NCI-H446 treated with DMSO at 0.1 percent for 48 hours (cell line): Measurements from ENCODE around the gene PRPH.
"Not testable (repeated sequence)": the region's sequence is repeated elsewhere in the genome, so short reads cannot be mapped to it uniquely, and the experiment has no call there.

Source experiments
- DNase-seq: peaks from one replicate; lab custom pipeline; 2025; lab: John Stamatoyannopoulos, UW

PRPH gene

GRCh38 chr12:49276304-49277290 lies 18.4 kb upstream of the PRPH start:
- DNase-seq, result no peak

DNA sequence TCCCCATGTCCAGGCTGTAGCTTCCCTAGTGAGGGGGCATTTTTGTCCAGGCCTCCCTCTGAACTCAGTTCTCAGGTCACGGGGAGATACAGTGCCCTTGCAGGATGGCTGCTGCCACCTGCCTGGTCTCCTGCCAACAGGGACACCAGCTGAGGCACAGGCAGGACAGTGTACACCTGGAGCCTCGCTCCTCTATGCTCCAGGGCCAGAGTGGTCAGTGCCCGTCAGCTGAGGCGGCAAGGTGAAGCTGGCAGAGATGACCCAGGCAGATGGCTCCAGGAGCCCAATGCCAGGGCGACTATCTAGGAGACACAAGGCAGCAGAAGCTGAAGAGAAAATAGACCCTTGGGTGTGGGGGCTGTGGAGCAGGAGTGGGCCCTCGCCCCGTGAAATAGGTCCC lies 17.5 kb upstream of the PRPH start:
- no peak for DNase-seq

GRCh38 chr12:49279706-49280159 lies 15.2 kb upstream of the PRPH start:
- no peak for DNase-seq

GRCh38 chr12:49280545-49280944 lies 14.4 kb upstream of the PRPH start:
- not testable (repeated sequence) for DNase-seq

GRCh38 chr12:49282302-49282701 lies 12.6 kb upstream of the PRPH start:
- DNase-seq, result no peak

GRCh38 chr12:49282740-49283375 lies 12.1 kb upstream of the PRPH start:
- not testable (repeated sequence) for DNase-seq

GRCh38 chr12:49283541-49284429 lies 11.2 kb upstream of the PRPH start:
- no peak for DNase-seq

- DNase-seq, result no peak
These were observed 10.3 kb upstream of the PRPH start for GRCh38 chr12:49284672-49285071.

DNA sequence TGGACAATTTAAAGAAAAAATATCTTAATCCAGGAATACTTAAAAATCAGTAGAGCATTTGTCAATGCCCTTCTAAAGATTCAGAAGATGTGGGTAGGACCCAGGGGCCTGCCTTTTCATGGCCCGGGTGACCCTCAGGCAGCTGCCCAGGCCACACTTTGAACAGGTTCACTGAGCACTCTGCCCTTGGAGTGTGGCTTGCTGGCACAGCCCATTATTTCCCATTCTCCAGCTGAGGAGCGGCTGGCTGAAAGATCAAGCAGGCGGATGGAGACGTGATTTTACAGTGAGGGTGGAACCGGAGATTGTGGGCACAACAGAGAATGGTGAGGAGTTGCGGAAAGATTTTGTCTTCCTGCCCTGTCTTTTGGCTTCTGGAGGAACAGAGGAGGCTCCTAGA lies 7.1 kb upstream of the PRPH start:
- no peak for DNase-seq

GRCh38 chr12:49288412-49288853 lies 6.5 kb upstream of the PRPH start:
- peak; percentile 9 for DNase-seq

DNA sequence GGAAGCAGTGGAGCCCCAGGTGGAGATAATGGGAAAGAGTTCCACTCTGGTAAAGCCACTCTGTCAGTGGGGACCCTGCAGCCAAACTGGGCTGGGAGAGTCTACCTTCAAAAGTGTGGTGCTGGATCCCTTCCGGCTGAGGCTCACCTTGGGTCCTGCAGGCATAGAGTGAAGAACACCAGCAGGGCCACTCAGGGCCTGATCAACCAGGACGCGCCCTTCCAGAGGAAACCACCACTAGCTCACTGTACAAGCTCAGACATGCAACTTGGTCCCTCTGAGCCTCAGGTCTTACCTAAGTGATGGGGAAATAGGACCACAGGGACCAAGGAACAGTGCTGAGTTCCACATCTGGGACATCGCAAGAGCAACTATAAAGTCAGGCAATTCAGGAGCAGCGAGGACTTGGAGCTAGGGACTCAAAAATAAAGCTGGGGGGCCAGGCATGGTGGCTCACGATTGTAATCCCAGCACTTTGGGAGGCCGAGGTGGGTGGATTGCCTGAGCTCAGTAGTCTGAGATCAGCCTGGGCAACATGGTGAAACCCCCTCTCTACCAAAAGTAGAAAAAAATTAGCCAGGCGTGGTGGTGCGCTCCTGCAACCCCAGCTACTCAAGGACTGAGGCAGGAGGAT lies 5.9 kb upstream of the PRPH start:
- no peak for DNase-seq

GRCh38 chr12:49292729-49293055 lies 2.3 kb upstream of the PRPH start:
- peak; percentile 86 for DNase-seq

GRCh38 chr12:49293056-49293956 lies 1.6 kb upstream of the PRPH start:
- DNase-seq, result peak; percentile 92

DNA sequence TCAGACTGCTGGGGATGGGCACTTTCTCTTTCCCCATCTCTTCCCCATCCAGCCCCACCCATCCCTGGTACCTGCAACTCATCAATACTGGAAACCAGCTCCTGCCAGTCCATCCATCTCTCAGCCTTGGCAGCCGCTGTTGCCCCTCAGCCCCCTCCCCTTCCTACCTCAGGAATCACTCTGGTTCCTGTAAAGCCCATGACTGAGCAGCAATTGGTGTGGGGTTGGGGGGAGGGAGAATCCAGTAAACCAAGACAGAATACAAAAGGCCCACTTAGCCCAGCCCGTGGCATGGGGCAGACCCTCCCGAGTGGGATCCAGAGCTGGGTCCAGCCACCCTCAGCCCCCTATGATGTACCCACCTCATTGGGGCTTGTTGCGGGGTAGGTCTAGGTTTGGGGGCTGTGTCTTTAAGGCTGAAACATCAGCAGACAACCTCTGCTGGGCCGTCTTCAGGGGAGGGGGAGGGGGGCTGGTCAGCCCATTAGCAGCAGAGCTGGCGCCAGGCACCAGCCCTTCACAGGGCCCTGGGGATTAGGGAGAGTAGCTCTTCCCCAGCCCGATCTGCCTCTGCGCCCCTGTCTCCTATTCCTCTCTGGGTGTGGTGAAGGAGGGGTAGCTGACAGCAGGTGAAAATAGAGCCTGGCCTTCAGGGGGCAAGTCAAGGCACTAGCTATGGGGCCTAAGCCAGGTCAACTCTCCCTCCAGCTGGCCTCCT lies 702 bp upstream of the PRPH start:
- DNase-seq, result no peak

GRCh38 chr12:49294804-49295081 lies 204 bp upstream of the PRPH start:
- DNase-seq, result no peak

GRCh38 chr12:49296034-49296835 lies 1.3 kb downstream of the PRPH start:
- no peak for DNase-seq

- DNase-seq, result no peak
These were observed 2.1 kb downstream of the PRPH start for GRCh38 chr12:49296836-49297694.

GRCh38 chr12:49297695-49298060 lies 2.7 kb downstream of the PRPH start:
- no peak for DNase-seq

DNA sequence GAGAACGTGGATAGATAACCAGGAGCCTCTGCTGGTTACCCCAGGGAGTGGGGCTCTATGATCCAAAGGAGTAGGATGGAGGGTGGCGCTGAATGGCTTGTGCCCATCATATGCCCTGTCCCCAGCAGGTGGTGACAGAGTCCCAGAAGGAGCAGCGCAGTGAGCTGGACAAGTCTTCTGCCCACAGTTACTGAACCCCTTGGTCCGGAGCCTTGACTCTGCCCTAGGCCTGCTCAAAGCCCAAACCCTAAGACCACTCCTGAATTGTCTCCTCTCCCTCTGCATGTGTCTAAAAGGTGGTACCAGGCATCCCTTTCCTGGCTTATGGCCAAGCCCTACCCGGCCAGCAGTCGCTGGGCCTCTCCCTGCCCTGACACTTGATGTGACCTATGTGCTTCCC lies 3.2 kb downstream of the PRPH start:
- DNase-seq, result no peak
